Transverse colon (tissue), 4 donors: ENCODE measurements around the gene NPAS3. TPM values are rescaled to one million over a fixed set of nuclear protein-coding genes. Genes with fewer than 3 reads are reported as not detected.

Experiments used
- DNase-seq: peaks from one replicate; pipeline ENCODE4 v3.0.0-alpha.2; 2019
- H3K27ac ChIP-seq, 4 donors: fragments of 200-600 bp; sonication (generic); 2 replicates each; pipeline ENCODE4 v1.5.1; 2016 to 2018; ENCODE audit warnings: inconsistent platforms in 4 of 4
- H3K27me3 ChIP-seq: fragments of 200-600 bp; sonication (generic); 2 replicates; pipeline ENCODE4 v1.5.1; 2017; ENCODE audit warnings: inconsistent platforms
- H3K36me3 ChIP-seq, 4 donors: fragments of 200-600 bp; sonication (generic); 2 replicates each; pipeline ENCODE4 v1.5.1; 2017 to 2019; ENCODE audit warnings: inconsistent platforms in 4 of 4
- H3K4me1 ChIP-seq, 4 donors: fragments of 200-600 bp; sonication (generic); 2 replicates each; pipeline ENCODE4 v1.5.1; 2017 to 2020; ENCODE audit warnings: inconsistent platforms in 4 of 4
- H3K4me3 ChIP-seq, 4 donors: fragments of 200-600 bp; sonication (generic); 1 replicate in 1 of 4; 2 replicates in 3 of 4; pipeline versions ENCODE4 v1.5.1 to v1.6.1; 2017 to 2019; ENCODE audit warnings: inconsistent platforms in 4 of 4
- H3K9me3 ChIP-seq, 2 donors: fragments of 200-600 bp; sonication (generic); 2 replicates each; pipeline ENCODE4 v1.5.1; 2017 to 2019; ENCODE audit warnings: inconsistent platforms in 2 of 2
- CTCF ChIP-seq, 5 experiments: fragments of 200-600 bp in 3 of 5; fragments of 450-650 bp in 2 of 5; sonication (generic) in 3 of 5; IDR thresholded peaks; 1 replicate in 2 of 5; 2 replicates in 3 of 5; pipeline ENCODE4 v1.5.1; 2016 to 2017; ENCODE audit warnings: antibody characterized with exemption in 5 of 5, inconsistent platforms in 3 of 5, mild to moderate bottlenecking in 2 of 5, moderate library complexity in 1 of 5
- EP300 ChIP-seq: sonication (generic); formaldehyde crosslinking; IDR thresholded peaks from one replicate; pipeline ENCODE4 v1.6.1; 2017; ENCODE audit warnings: antibody characterized with exemption, low read depth
- POLR2A ChIP-seq: fragments of 450-650 bp; IDR thresholded peaks from one replicate; pipeline ENCODE4 v1.6.1; 2016; ENCODE audit warnings: antibody characterized with exemption, mild to moderate bottlenecking, moderate library complexity
- POLR2AphosphoS5 ChIP-seq, 3 donors: sonication (generic); formaldehyde crosslinking; IDR thresholded peaks; one replicate each; pipeline ENCODE4 v1.6.1; 2016; ENCODE audit warnings: antibody characterized with exemption in 3 of 3
- WGBS, 2 donors: methylation state at CpG; one replicate each; pipeline ENCODE4 v1.1.5; 2018; ENCODE audit warnings: low coverage in 1 of 2; 5-methylcytosine and 5-hydroxymethylcytosine counted together
- in situ Hi-C, 4 donors: fragments of 200-750 bp; cut with MboI; loops; one replicate each; pipeline versions ENCODE4 v1.15.0 to v1.15.1; 2017; ENCODE audit warnings: low sequenced_read_pairs in 3 of 4, low pct_ligation_motif_present in 1 of 4, low pct_unique_long_range_greater_than_20kb in 1 of 4
- intact Hi-C: fragments of 100-400 bp; cut with DNase I; formaldehyde crosslinking; loops from one replicate; pipeline ENCODE4 v1.15.1; 2023; ENCODE audit warnings: low total_unique reads
- total RNA-seq, 4 donors: library from RNA; depleted of rRNA; stranded (reverse); fragments of >200 nt; gene quantifications; one replicate each; pipeline ENCODE4 v1.1.0, GENCODE V29; 2016

The NPAS3 gene
- total RNA-seq, 4 donors from 2014 or later = 0.96 to 6.4 (median 1.8) TPM

- Histone ChIP-seq H3K4me3 (no peak overlapping the region), H3K27ac (no peak overlapping the region), H3K4me1 (no peaks in the 10 kb centered on the region), H3K9me3 (no peaks in the 10 kb centered on the region), H3K27me3 (no peaks in the 10 kb centered on the region), H3K36me3 (no peaks in the 10 kb centered on the region)
- TF ChIP-seq EP300 (no peak), CTCF (IDR thresholded peaks at IDR 0.05) (no peak), POLR2A (no peak), POLR2AphosphoS5 (IDR thresholded peaks at IDR 0.05) (no peak)
- WGBS, 2 donors = 56 to 78% methylated on average over 1 of the region's 1 CpG
- in situ Hi-C loops (no loop called here), intact Hi-C loops (no loop called here)
- no peak for DNase-seq
Observed at GRCh38 chr14:33404054-33404453, 465.4 kb downstream of the NPAS3 start.

GRCh38 chr14:33404964-33405574 lies 466.4 kb downstream of the NPAS3 start:
- 100% methylated on average over 1 of the region's 1 CpG for WGBS, 2 donors
- Histone ChIP-seq H3K4me3 (no peak overlapping the region), H3K27ac (no peak overlapping the region), H3K4me1 (no peaks in the 10 kb centered on the region), H3K27me3 (no peaks in the 10 kb centered on the region), H3K36me3 (no peaks in the 10 kb centered on the region), H3K9me3 (no peaks in the 10 kb centered on the region)
- TF ChIP-seq CTCF (IDR thresholded peaks at IDR 0.05) (no peak), POLR2A (no peak), EP300 (no peak), POLR2AphosphoS5 (IDR thresholded peaks at IDR 0.05) (no peak)
- no peak for DNase-seq
- in situ Hi-C loops = no loop called here
- intact Hi-C loops = no loop called here

GRCh38 chr14:33406766-33407165 lies 468.1 kb downstream of the NPAS3 start:
- no peak overlapping the region for H3K27ac ChIP-seq
- intact Hi-C loops = loop anchor here (2.0 kb wide), 1 partner anchor 66 kb away; no protein-coding TSS in a partner anchor
- H3K36me3 ChIP-seq = no peaks in the 10 kb centered on the region
- H3K27me3 ChIP-seq = no peaks in the 10 kb centered on the region
- no peak for TF ChIP-seq POLR2AphosphoS5 (IDR thresholded peaks at IDR 0.05)
- no peak for TF ChIP-seq EP300
- no peak for TF ChIP-seq POLR2A
- no peak for TF ChIP-seq CTCF (IDR thresholded peaks at IDR 0.05)
- no peaks in the 10 kb centered on the region for H3K4me1 ChIP-seq
- no peaks in the 10 kb centered on the region for H3K9me3 ChIP-seq
- no peak for DNase-seq
- H3K4me3 ChIP-seq = no peak overlapping the region
- in situ Hi-C loops = no loop called here
- WGBS, 2 donors = 56 to 75% methylated on average over 1 to 2 of the region's 2 CpGs

GRCh38 chr14:33408291-33408690 lies 469.6 kb downstream of the NPAS3 start:
- Histone ChIP-seq H3K36me3 (no peaks in the 10 kb centered on the region), H3K4me3 (no peak overlapping the region), H3K4me1 (no peaks in the 10 kb centered on the region), H3K9me3 (no peaks in the 10 kb centered on the region), H3K27me3 (no peaks in the 10 kb centered on the region), H3K27ac (no peak overlapping the region)
- DNase-seq = no peak
- in situ Hi-C loops (no loop called here), intact Hi-C loops (no loop called here)
- 23 to 27% methylated on average over 2 of the region's 2 CpGs for WGBS, 2 donors
- no peak for TF ChIP-seq EP300

- Histone ChIP-seq H3K27me3 (no peaks in the 10 kb centered on the region), H3K4me3 (no peak overlapping the region), H3K9me3 (no peaks in the 10 kb centered on the region), H3K36me3 (no peaks in the 10 kb centered on the region), H3K4me1 (no peaks in the 10 kb centered on the region), H3K27ac (no peak overlapping the region)
- no peak for TF ChIP-seq POLR2A
- TF ChIP-seq POLR2AphosphoS5 (IDR thresholded peaks at IDR 0.05) = no peak
- no peak for TF ChIP-seq EP300
- no peak for TF ChIP-seq CTCF (IDR thresholded peaks at IDR 0.05)
- no peak for DNase-seq
- intact Hi-C loops = no loop called here
- in situ Hi-C loops = no loop called here
Observed at GRCh38 chr14:33412450-33412849, 473.8 kb downstream of the NPAS3 start.
